Heart left ventricle (tissue), 13 donors: ENCODE results near the gene NOM1.

ENCODE experiments used
- CTCF ChIP-seq, 12 donors: fragments of 200-600 bp; sonication (generic) in 4 of 12; IDR thresholded peaks; one replicate each; pipeline versions ENCODE4 v1.5.0 to v1.8.0; 2018 to 2022; ENCODE audit warnings: antibody characterized with exemption in 12 of 12, mild to moderate bottlenecking in 5 of 12
- POLR2A ChIP-seq, 2 donors: fragments of 450-650 bp; IDR thresholded peaks; one replicate each; pipeline ENCODE4 v1.6.1; 2017; ENCODE audit warnings: antibody characterized with exemption in 2 of 2, mild to moderate bottlenecking in 2 of 2, moderate library complexity in 2 of 2
- donor health status: ischemic (EF 13 %, LVEDD 7.1; RV severe dilation, severe dysfunction).
- donor health status: DM: no; HTN: yes; CAD: no.
- donor health status: DM: no; HTN: no; CAD: no.
- donor health status: ischemic (EF 25% LVEDD 6.9; RV normal size, moderate dysfunction).
- donor health status: ischemic (EF 25% LVEDD 5.7; RV mildly dilated, moderate dysfunction).
- donor health status: ischemic (EF 35%, LVEDD 5.7; RV mildly dilated, moderate dysfunction).
- donor health status: nonischemic (EF 11% LVEDD 7.7; RV severe dilation, severe dysfunction).
- donor health status: DM: yes; HTN: yes; CAD: no.
- donor health status: PGD.
- donor health status: ischemic (EF 29% LVEDD 5.4; RV normal size, mild dysfunction).
- donor health status: nonischemic (EF 23%, LVEDD 6.1; RV moderate dilation, normal function).

GRCh38 chr7:156929789-156930539 is 19.5 kb upstream of the NOM1 start:
- no peak for TF ChIP-seq CTCF (IDR thresholded peaks at IDR 0.05)
- TF ChIP-seq POLR2A (IDR thresholded peaks at IDR 0.05) = no peak
